GM12864 (cell line): ENCODE results near the gene NUP210.

Experiments
- DNase-seq: peaks from one replicate; pipeline ENCODE4 v3.0.0-alpha.2; 2011; ENCODE audit warnings: low read depth
- H3K4me3 ChIP-seq: 2 replicates; pipeline ENCODE4 v1.5.1; 2011; ENCODE audit warnings: mild to moderate bottlenecking, low read depth, low read length, control low read depth
- TF ChIP-seq, protein P1 (sequence below): IDR thresholded peaks from 2 replicates; pipeline ENCODE4 v1.5.1; 2011; ENCODE audit warnings: low read depth, mild to moderate bottlenecking, moderate library complexity, low read length, control low read depth, inconsistent platforms; ENCODE audit errors: missing control alignments

Gene NUP210

DNA sequence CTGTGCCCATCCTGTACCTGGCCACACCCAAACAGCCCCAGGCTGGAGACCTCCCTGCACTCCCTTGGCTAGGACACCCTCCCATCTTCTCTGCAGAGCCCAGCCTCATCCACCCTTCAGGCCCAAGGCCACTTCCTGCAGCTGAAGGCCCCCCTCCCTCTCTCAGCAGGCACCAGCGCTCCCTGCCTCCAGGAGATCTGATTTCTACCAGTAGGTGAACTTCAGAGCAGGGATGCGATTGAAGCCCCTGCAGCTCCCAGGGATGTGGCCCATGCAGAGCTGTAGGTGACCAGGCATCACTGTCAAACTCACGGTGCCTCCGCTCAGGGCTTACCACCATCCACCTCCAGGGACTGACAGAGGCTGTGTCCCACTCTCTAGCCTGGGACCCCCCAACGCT lies 96.3 kb downstream of the NUP210 start:
- TF ChIP-seq, protein P1, sequence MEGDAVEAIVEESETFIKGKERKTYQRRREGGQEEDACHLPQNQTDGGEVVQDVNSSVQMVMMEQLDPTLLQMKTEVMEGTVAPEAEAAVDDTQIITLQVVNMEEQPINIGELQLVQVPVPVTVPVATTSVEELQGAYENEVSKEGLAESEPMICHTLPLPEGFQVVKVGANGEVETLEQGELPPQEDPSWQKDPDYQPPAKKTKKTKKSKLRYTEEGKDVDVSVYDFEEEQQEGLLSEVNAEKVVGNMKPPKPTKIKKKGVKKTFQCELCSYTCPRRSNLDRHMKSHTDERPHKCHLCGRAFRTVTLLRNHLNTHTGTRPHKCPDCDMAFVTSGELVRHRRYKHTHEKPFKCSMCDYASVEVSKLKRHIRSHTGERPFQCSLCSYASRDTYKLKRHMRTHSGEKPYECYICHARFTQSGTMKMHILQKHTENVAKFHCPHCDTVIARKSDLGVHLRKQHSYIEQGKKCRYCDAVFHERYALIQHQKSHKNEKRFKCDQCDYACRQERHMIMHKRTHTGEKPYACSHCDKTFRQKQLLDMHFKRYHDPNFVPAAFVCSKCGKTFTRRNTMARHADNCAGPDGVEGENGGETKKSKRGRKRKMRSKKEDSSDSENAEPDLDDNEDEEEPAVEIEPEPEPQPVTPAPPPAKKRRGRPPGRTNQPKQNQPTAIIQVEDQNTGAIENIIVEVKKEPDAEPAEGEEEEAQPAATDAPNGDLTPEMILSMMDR: no peak
- no peak overlapping the region for H3K4me3 ChIP-seq
- no peak for DNase-seq

DNA sequence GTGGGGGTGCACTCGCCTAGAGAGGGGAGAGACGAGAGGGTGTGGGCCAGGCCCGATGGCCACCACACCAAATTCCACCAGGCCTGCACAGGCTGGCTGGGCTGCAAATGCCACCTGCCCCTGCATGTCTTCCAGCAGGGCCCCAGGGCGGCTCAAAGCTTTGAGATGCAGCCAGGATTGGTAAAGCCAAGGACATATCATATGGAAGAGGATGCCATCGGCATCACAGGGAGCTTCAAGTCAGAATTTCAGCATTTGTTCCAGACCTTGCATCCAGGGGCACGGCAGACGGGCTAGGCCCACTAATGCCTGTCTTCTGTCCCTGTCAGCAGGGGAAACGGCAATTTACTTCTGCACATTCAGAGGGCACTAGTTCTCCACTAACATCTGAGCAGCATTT lies 97.8 kb downstream of the NUP210 start:
- no peak overlapping the region for H3K4me3 ChIP-seq
- TF ChIP-seq, protein P1: no peak
- DNase-seq: no peak

DNA sequence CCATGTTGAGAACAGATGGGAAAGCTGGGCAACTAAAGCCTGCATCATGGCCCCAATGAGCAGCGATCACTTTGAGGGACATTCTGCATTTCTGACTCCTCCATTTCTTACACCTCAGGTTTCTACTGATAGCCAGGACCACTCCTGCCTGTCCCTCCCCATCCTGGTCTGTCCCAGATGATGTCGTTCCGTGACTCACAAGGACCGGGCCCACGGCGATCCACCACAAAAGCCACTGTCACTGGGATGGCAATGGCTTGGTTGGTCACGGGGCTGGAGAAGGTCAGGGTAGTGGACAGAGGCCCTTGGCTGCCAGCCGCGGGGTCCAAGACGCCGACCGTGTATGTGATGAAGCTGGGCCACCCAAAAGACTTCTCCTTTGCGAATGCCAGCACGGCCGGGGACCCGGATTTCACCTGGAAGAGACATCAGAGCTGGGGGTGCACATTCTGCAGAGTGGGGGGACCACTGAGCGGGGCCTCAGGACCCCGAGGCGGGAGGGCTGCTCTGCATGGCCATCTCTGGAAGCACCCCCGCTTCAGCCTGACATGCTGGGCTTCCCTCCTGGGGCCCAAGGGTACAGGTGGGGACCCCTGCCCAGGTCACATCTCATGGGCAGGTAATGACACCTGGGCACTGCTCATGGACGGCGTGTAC lies 100.4 kb downstream of the NUP210 start:
- TF ChIP-seq, protein P1: no peak
- no peak overlapping the region for H3K4me3 ChIP-seq
- no peak for DNase-seq

DNA sequence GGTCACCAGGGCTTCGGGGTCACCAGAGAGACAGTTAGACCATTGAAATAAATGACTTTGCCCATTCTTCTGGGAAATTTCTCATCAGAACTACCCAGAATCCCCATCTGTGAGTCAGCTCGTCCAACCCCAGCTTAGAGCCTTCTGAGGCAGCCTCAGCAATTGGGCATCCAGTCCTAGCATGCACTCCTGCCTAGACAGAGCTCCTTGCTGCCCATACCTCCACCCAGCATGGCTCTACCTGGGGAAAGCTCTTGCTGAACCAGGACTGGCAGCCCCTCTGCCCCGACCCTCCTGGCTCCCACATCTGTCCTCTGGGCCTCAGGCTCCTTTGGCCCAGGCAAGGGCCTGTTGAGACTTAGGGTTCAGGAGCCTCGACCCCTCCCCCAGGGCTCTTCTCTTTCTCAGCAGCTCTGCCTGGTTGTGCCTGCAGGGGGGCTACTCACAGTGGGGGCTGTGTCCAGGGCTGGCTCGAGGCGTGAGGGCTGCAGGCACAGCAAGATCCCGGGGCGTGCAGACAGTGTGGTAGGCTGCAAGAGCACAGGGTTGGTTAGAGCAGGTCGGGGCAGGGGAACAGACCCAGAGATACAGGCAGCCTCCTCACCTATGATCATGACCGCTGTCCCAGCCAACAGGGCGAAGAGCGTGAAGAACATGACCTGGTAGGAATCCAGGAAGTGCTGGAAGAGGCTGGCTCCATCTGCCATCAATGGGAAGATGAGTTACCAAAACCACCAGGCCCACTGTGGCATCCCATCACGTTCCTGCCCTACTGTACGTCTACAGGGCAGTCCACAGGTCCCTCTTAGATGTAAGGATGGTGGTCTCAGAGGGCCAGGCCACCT lies 101.3 kb downstream of the NUP210 start:
- DNase-seq: no peak
- TF ChIP-seq, protein P1: no peak
- no peak overlapping the region for H3K4me3 ChIP-seq

DNA sequence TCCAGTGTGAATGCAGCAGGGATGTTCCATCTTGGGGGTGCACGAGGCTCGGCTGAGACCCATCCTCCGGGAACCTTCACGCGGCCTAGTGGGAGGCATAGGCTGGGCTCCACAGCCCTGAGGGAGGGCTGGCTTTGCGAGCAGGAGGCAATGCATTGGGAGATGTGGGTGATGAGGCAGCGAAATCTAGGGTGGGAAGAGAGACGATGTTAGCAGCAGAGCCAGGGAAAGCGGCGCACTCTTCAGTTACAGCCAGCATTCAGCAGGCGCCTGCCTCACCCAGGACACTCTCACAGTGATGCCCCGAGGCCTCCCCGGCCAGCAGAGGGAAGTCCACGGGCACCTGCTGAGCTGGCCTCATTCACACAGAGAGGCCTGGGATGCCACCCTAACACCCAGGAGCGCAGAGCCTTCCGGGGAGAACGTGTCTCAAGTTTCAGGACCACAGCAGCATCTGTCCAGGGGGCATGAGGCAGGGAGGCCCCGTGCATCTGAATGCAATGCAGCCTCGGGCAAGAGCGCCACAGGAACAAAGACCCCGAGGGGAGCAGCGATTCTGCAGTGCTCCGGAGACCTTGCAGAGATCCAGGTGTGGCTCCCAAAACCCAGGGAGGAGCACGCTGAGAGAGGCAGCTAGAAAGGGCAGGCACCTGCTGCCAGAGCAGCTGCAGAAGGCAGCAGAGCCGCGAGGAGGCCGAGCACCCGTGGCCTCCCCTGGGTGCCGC lies 102.4 kb downstream of the NUP210 start:
- DNase-seq: no peak
- no peak overlapping the region for H3K4me3 ChIP-seq
- TF ChIP-seq, protein P1: no peak

- no peak for DNase-seq
- TF ChIP-seq, protein P1: no peak
- no peak overlapping the region for H3K4me3 ChIP-seq
Measured at GRCh38 chr3:13316603-13317002, 103.5 kb downstream of the NUP210 start.
